Nephron progenitor cell (in vitro differentiated cells): Measurements from ENCODE around the gene CLEC20A.

Experiments
- DNase-seq: peaks from one replicate; pipeline ENCODE4 v3.0.0; 2021
- H3K27ac Mint-ChIP-seq: 2 replicates; pipeline ENCODE4 v1.8.0; 2021; ENCODE audit warnings: mild to moderate bottlenecking, moderate library complexity, mixed read lengths
- H3K27me3 Mint-ChIP-seq: 2 replicates; pipeline ENCODE4 v1.8.0; 2021; ENCODE audit warnings: mild to moderate bottlenecking, low read depth, mixed read lengths; ENCODE audit not compliant: poor library complexity
- H3K36me3 Mint-ChIP-seq: 2 replicates; pipeline ENCODE4 v1.8.0; 2021; ENCODE audit warnings: low read depth, mixed read lengths
- H3K4me1 Mint-ChIP-seq: 2 replicates; pipeline ENCODE4 v1.8.0; 2021; ENCODE audit warnings: mixed read lengths
- H3K4me3 Mint-ChIP-seq: 2 replicates; pipeline ENCODE4 v1.8.0; 2021; ENCODE audit warnings: mild to moderate bottlenecking, moderate library complexity, mixed read lengths
- H3K9me3 Mint-ChIP-seq: 2 replicates; pipeline ENCODE4 v1.8.0; 2021; ENCODE audit warnings: mild to moderate bottlenecking, moderate library complexity, mixed read lengths
- CTCF ChIP-seq: fragments of 200-600 bp; sonication (generic); IDR thresholded peaks from 2 replicates; pipeline ENCODE4 v1.5.0; 2021; ENCODE audit warnings: antibody characterized with exemption

The CLEC20A gene

GRCh38 chr1:178464566-178464965, 32.2 kb downstream of the CLEC20A start:
- no peak overlapping the region for H3K27ac Mint-ChIP-seq
- H3K4me1 Mint-ChIP-seq, result peaks cover 12% of the 10 kb centered on the region
- no peaks in the 10 kb centered on the region for H3K9me3 Mint-ChIP-seq
- H3K4me3 Mint-ChIP-seq, result no peak overlapping the region
- no peak for DNase-seq
- peaks cover 31% of the 10 kb centered on the region for H3K36me3 Mint-ChIP-seq
- H3K27me3 Mint-ChIP-seq, result no peaks in the 10 kb centered on the region
- TF ChIP-seq CTCF, result no peak

- Mint-ChIP-seq H3K27ac (no peak overlapping the region), H3K36me3 (peaks cover 31% of the 10 kb centered on the region), H3K4me3 (no peak overlapping the region), H3K27me3 (no peaks in the 10 kb centered on the region), H3K4me1 (peaks cover 9% of the 10 kb centered on the region), H3K9me3 (no peaks in the 10 kb centered on the region)
- no peak for DNase-seq
- TF ChIP-seq CTCF, result no peak
Measured at GRCh38 chr1:178464141-178464540, 32.6 kb downstream of the CLEC20A start.

- no peak for DNase-seq
- Mint-ChIP-seq H3K4me1 (no peaks in the 10 kb centered on the region), H3K27me3 (no peaks in the 10 kb centered on the region), H3K4me3 (no peak overlapping the region), H3K27ac (no peak overlapping the region), H3K9me3 (no peaks in the 10 kb centered on the region), H3K36me3 (peaks cover 21% of the 10 kb centered on the region)
- no peak for TF ChIP-seq CTCF
Measured at GRCh38 chr1:178461701-178462100, 35.1 kb downstream of the CLEC20A start.

DNA sequence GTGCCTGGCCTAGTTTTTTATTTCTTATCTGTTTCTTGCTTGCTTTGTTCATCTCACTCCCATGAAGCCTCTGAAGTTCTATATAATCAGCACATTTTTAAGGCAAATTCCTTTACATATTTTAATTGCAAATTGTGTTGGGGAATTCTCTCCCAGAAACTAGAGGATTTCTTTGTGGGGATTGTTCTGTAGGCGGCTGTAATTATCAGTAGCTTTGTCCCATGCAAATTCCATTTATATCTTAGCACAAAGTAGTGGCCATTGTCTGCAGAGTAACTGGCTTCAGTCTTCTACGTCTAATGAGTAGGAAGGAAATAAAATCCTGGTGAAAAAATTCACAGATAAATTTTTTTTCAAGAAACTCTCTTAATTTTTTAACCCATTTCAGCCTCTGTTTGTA, 35.7 kb downstream of the CLEC20A start:
- Mint-ChIP-seq H3K27me3 (no peaks in the 10 kb centered on the region), H3K4me3 (no peak overlapping the region), H3K9me3 (no peaks in the 10 kb centered on the region), H3K4me1 (no peaks in the 10 kb centered on the region), H3K27ac (no peak overlapping the region), H3K36me3 (peaks cover 16% of the 10 kb centered on the region)
- no peak for DNase-seq
- no peak for TF ChIP-seq CTCF

DNA sequence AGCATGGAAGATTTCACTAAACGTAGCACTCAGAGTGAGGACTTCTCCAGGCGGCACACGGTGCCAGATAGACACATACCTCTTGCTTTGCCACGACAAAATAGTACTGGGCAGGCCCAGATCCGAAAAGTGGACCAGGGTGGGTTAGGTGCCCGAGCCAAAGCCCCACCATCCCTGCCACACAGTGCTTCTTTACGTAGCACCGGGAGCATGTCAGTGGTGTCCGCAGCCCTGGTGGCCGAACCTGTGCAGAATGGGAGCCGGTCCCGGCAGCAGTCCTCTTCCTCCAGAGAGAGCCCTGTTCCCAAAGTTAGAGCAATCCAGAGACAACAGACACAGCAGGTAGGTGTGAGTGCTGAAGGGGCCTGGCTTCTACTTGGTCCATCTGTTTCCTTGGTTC, 38.6 kb downstream of the CLEC20A start:
- DNase-seq, result no peak
- TF ChIP-seq CTCF, result no peak
- H3K4me3 Mint-ChIP-seq, result no peak overlapping the region
- H3K36me3 Mint-ChIP-seq, result peaks cover 12% of the 10 kb centered on the region
- no peaks in the 10 kb centered on the region for H3K9me3 Mint-ChIP-seq
- H3K4me1 Mint-ChIP-seq, result no peaks in the 10 kb centered on the region
- H3K27ac Mint-ChIP-seq, result no peak overlapping the region
- no peaks in the 10 kb centered on the region for H3K27me3 Mint-ChIP-seq

DNA sequence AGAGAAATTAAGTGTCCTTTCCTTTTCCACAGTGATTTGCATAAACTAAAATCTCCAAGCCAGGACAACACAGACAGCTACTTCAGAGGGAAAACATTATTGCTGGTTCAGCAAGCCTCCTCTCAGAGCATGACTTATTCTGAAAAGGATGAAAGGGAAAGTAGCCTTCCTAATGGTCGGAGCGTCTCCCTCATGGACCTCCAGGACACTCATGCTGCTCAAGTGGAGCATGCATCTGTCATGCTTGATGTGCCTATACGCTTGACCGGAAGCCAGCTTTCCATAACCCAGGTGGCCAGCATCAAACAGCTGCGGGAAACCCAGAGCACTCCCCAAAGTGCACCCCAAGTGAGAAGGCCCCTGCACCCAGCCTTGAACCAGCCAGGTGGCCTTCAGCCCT, 39.1 kb downstream of the CLEC20A start:
- no peak overlapping the region for H3K4me3 Mint-ChIP-seq
- no peaks in the 10 kb centered on the region for H3K9me3 Mint-ChIP-seq
- peaks cover 12% of the 10 kb centered on the region for H3K36me3 Mint-ChIP-seq
- no peak overlapping the region for H3K27ac Mint-ChIP-seq
- no peak for DNase-seq
- no peaks in the 10 kb centered on the region for H3K27me3 Mint-ChIP-seq
- H3K4me1 Mint-ChIP-seq, result no peaks in the 10 kb centered on the region
- TF ChIP-seq CTCF, result no peak
